ENCODE data around the gene HECTD1. TPM values are rescaled to one million over a fixed set of nuclear protein-coding genes. Genes with fewer than 3 reads are reported as not detected.
"Not testable (repeated sequence)": the region's sequence is repeated elsewhere in the genome, so short reads cannot be mapped to it uniquely, and the experiment has no call there.

Gene HECTD1
- total and polyA plus RNA-seq, 7 experiments from 2014 or later, result 25.5 to 163 (median 147) TPM

GRCh38 chr14:31052905-31053586 is 154.5 kb downstream of the HECTD1 start:
- intact Hi-C loops (cut with micrococcal nuclease); CTCF ChIA-PET; H3K9me3 Mint-ChIP-seq: not testable (repeated sequence)

GRCh38 chr14:31051511-31051910 is 156.1 kb downstream of the HECTD1 start:
- Mint-ChIP-seq H3K9me3 (no peaks in the 10 kb centered on the region), H3K27ac (no peak overlapping the region), H3K4me1 (peaks cover 0 to 12% (median 4%) of the 10 kb centered on the region in 7 donors), H3K27me3 (no peaks in the 10 kb centered on the region), H3K4me3 (no peak overlapping the region), H3K36me3 (peaks cover 0 to 23% (median 12%) of the 10 kb centered on the region in 5 donors)
- H3K27me3 ChIP-seq (ENCODE audit: control insufficient read depth in 2 of 2, insufficient read depth in 2 of 2, low read length in 2 of 2), result no peaks in the 10 kb centered on the region
- no peak overlapping the region for H3K4me3 ChIP-seq (ENCODE audit: low read length)
- no peaks in the 10 kb centered on the region for H3K4me1 ChIP-seq (ENCODE audit: control insufficient read depth in 2 of 2, insufficient read depth in 2 of 2, low read length in 2 of 2)
- POLR2A ChIA-PET, result no interaction called here
- DNase-seq, result no peak
- H3K9me3 ChIP-seq (ENCODE audit: control insufficient read depth in 2 of 3, low read length in 3 of 3), result no peaks in the 10 kb centered on the region
- intact Hi-C loops (cut with micrococcal nuclease), result no loop called here
- H3K27ac ChIP-seq (ENCODE audit: low read depth, low read length), result no peak overlapping the region
- no peak for ATAC-seq
- H3K36me3 ChIP-seq (ENCODE audit: control insufficient read depth in 2 of 3, insufficient read depth in 3 of 3, low read length in 3 of 3), result peaks cover 0 to 3% (median 0%) of the 10 kb centered on the region in 3 experiments
- CTCF ChIA-PET, result no interaction called here

More at GRCh38 chr14:31052905-31053586, 154.5 kb downstream of the HECTD1 start:
- H3K27ac ChIP-seq (ENCODE audit: low read depth, low read length); H3K27ac Mint-ChIP-seq; ATAC-seq; H3K27me3 Mint-ChIP-seq; H3K4me3 ChIP-seq (ENCODE audit: low read length); H3K36me3 ChIP-seq (ENCODE audit: control insufficient read depth in 2 of 3, insufficient read depth in 3 of 3, low read length in 3 of 3); H3K4me3 Mint-ChIP-seq; H3K27me3 ChIP-seq (ENCODE audit: control insufficient read depth in 2 of 2, insufficient read depth in 2 of 2, low read length in 2 of 2); H3K4me1 ChIP-seq (ENCODE audit: control insufficient read depth in 2 of 2, insufficient read depth in 2 of 2, low read length in 2 of 2); DNase-seq; H3K9me3 ChIP-seq (ENCODE audit: control insufficient read depth in 2 of 3, low read length in 3 of 3): not testable (repeated sequence)
- peaks cover 2 to 17% (median 7%) of the 10 kb centered on the region in 7 donors for H3K4me1 Mint-ChIP-seq
- POLR2A ChIA-PET, result interaction anchor here (0.5 to 0.7 kb wide), 3 partner anchors 8 to 1198 kb away, joined by 3 to 5 read pairs (median 3); no protein-coding TSS in a partner anchor
- peaks cover 0 to 20% (median 7%) of the 10 kb centered on the region in 5 donors for H3K36me3 Mint-ChIP-seq

GRCh38 chr14:31051023-31051422 is 156.6 kb downstream of the HECTD1 start:
- no peaks in the 10 kb centered on the region for H3K27me3 ChIP-seq (ENCODE audit: control insufficient read depth in 2 of 2, insufficient read depth in 2 of 2, low read length in 2 of 2)
- no peaks in the 10 kb centered on the region for H3K4me1 ChIP-seq (ENCODE audit: control insufficient read depth in 2 of 2, insufficient read depth in 2 of 2, low read length in 2 of 2)
- no peak for DNase-seq
- no peaks in the 10 kb centered on the region for H3K9me3 ChIP-seq (ENCODE audit: control insufficient read depth in 2 of 3, low read length in 3 of 3)
- peaks cover 0 to 3% (median 0%) of the 10 kb centered on the region in 3 experiments for H3K36me3 ChIP-seq (ENCODE audit: control insufficient read depth in 2 of 3, insufficient read depth in 3 of 3, low read length in 3 of 3)
- no peak for ATAC-seq
- H3K27me3 Mint-ChIP-seq, result no peaks in the 10 kb centered on the region
- no peak overlapping the region for H3K4me3 ChIP-seq (ENCODE audit: low read length)
- intact Hi-C loops (cut with micrococcal nuclease), result no loop called here
- CTCF ChIA-PET, result no interaction called here
- POLR2A ChIA-PET, result no interaction called here
- peaks cover 0 to 23% (median 12%) of the 10 kb centered on the region in 5 donors for H3K36me3 Mint-ChIP-seq
- no peak overlapping the region for H3K27ac ChIP-seq (ENCODE audit: low read depth, low read length)
- no peak overlapping the region for H3K4me3 Mint-ChIP-seq
- no peaks in the 10 kb centered on the region for H3K9me3 Mint-ChIP-seq
- peaks cover 0 to 13% (median 4%) of the 10 kb centered on the region in 7 donors for H3K4me1 Mint-ChIP-seq
- H3K27ac Mint-ChIP-seq, result no peak overlapping the region

Other genes starting within 250 kb of the HECTD1 start
- gene AP4S1, start 182.1 kb downstream of the HECTD1 start, total RNA-seq, result 10 to 100 TPM in 4 of 5 experiments, 1 to 10 TPM in 1; 7.9 to 22.0 (median 15.9) TPM
- gene AP4S1, start 182.1 kb downstream of the HECTD1 start, polyA plus RNA-seq, result 10 to 100 TPM; 10.7 to 10.9 TPM
- gene STRN3, start 181.4 kb downstream of the HECTD1 start, total RNA-seq, result 10 to 100 TPM; 20.4 to 28.7 (median 25.2) TPM
- 1 to 10 TPM; 3.5 to 5.8 TPM for gene STRN3, start 181.4 kb downstream of the HECTD1 start, polyA plus RNA-seq
- 10 to 100 TPM in 4 of 5 experiments, 1 to 10 TPM in 1; 7.7 to 14.4 (median 13.2) TPM for gene HEATR5A, start 212.8 kb upstream of the HECTD1 start, total RNA-seq
- gene HEATR5A, start 212.8 kb upstream of the HECTD1 start, polyA plus RNA-seq, result 1 to 10 TPM; 5.6 to 6.9 TPM
- 10 to 100 TPM; 13.4 to 20.2 (median 18.6) TPM for gene DTD2, start 249.7 kb upstream of the HECTD1 start, total RNA-seq
- 10 to 100 TPM; 22.8 to 27.2 TPM for gene DTD2, start 249.7 kb upstream of the HECTD1 start, polyA plus RNA-seq

Measured in naive thymus-derived CD4-positive, alpha-beta T cell (primary cell).